Osteoblast (primary cell): ENCODE measurements around the gene ZDHHC3. TPM values are rescaled to one million over a fixed set of nuclear protein-coding genes. Genes with fewer than 3 reads are reported as not detected.

Source experiments
- DNase-seq: peaks from one replicate; pipeline ENCODE4 v3.0.0; 2011; ENCODE audit warnings: low spot score, mixed read lengths; ENCODE audit not compliant: insufficient read length; ENCODE audit errors: missing footprints
- H2AFZ ChIP-seq: 2 replicates; pipeline ENCODE4 v1.6.0; 2011; ENCODE audit warnings: mild to moderate bottlenecking, low read length
- H3K27ac ChIP-seq: 2 replicates; pipeline ENCODE4 v1.5.1; 2011; ENCODE audit warnings: mild to moderate bottlenecking, low read depth, low read length, moderate library complexity
- H3K27me3 ChIP-seq: 2 replicates; pipeline ENCODE4 v1.6.0; 2012; ENCODE audit warnings: mild to moderate bottlenecking, control low read depth, inconsistent platforms, low read length, moderate library complexity; ENCODE audit not compliant: insufficient read depth
- H3K36me3 ChIP-seq: 2 replicates; pipeline ENCODE4 v1.5.1; 2011; ENCODE audit warnings: mild to moderate bottlenecking, low read length, control low read depth, moderate library complexity; ENCODE audit not compliant: insufficient read depth
- H3K4me1 ChIP-seq: 2 replicates; pipeline ENCODE4 v1.5.1; 2011; ENCODE audit warnings: mild to moderate bottlenecking, low read length, control low read depth, moderate library complexity; ENCODE audit not compliant: insufficient read depth
- H3K4me2 ChIP-seq: 2 replicates; pipeline ENCODE4 v1.6.0; 2011; ENCODE audit warnings: mild to moderate bottlenecking, low read length; ENCODE audit not compliant: insufficient read depth
- H3K4me3 ChIP-seq: fragments of 200-600 bp; sonication (generic); 3 replicates; pipeline ENCODE4 v1.5.1; 2012; ENCODE audit warnings: mild to moderate bottlenecking, low read length, inconsistent platforms; ENCODE audit not compliant: insufficient read depth
- H3K79me2 ChIP-seq: 2 replicates; pipeline ENCODE4 v1.6.0; 2012; ENCODE audit warnings: mild to moderate bottlenecking, low read length, control low read depth, inconsistent platforms; ENCODE audit not compliant: insufficient read depth
- H3K9me3 ChIP-seq: 2 replicates; pipeline ENCODE4 v1.5.1; 2011; ENCODE audit warnings: low read depth, low read length, control low read depth
- H4K20me1 ChIP-seq: 2 replicates; pipeline ENCODE4 v1.6.0; 2012; ENCODE audit warnings: mild to moderate bottlenecking, low read length, control low read depth; ENCODE audit not compliant: insufficient read depth
- total RNA-seq: library from RNA; depleted of rRNA; stranded (reverse); fragments of >200 nt; gene quantifications from 2 replicates; pipeline ENCODE4 v1.2.3, GENCODE V29; 2012
- TF ChIP-seq, protein P1 (sequence below): IDR thresholded peaks from 2 replicates; pipeline ENCODE4 v1.5.1; 2011; ENCODE audit warnings: mild to moderate bottlenecking, low read depth, low read length, moderate library complexity; ENCODE audit errors: extremely low read depth

ZDHHC3 gene
- total RNA-seq, 1 donor = 61.2 TPM

DNA sequence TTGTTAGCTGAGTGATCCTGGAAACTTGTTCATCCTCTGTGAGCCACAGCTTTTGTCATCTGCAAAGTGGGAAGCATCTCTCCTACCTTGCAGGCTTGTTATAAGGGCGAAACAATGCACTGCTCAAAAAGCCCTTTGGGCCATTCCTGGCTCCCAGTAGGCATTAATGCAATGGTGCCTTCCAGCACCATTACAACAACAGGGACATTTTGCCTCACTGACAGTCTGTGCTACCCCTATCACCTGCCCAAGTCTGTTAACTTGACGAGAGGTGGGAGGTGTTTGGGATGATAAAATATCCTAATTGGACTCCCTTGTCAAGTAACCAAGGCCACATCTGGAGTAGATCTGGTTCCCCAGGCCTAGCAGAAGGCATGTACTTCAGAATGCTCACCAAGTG is 44.2 kb downstream of the ZDHHC3 start:
- H3K36me3 ChIP-seq = peaks cover 17% of the 10 kb centered on the region

DNA sequence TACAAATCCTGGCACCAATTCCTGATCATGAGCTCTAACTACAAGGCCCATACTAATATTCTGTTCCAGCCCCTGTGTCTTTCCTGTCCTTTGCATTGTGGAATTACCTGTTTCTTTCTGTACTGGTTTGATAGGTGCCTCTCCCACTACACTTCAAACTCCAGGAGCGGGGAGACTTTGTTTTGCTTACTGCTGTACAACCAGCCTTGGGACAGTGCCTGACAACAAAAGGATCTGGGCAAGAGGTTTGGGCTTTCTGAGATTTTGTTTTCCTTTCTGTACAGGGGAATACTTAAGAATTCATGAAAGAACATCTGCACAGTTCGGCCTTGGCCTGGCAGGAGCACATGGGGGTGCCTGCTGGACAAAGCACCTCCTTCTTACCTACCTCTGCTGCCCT is 45.1 kb downstream of the ZDHHC3 start:
- Histone ChIP-seq H4K20me1 (no peaks in the 10 kb centered on the region), H3K4me1 (no peaks in the 10 kb centered on the region), H3K79me2 (peaks cover 3% of the 10 kb centered on the region), H3K4me2 (no peak overlapping the region), H3K4me3 (no peak overlapping the region), H3K36me3 (peaks cover 17% of the 10 kb centered on the region), H3K9me3 (no peaks in the 10 kb centered on the region), H3K27me3 (no peaks in the 10 kb centered on the region), H2AFZ (no peak overlapping the region), H3K27ac (no peak overlapping the region)
- DNase-seq = no peak
- TF ChIP-seq, protein P1, sequence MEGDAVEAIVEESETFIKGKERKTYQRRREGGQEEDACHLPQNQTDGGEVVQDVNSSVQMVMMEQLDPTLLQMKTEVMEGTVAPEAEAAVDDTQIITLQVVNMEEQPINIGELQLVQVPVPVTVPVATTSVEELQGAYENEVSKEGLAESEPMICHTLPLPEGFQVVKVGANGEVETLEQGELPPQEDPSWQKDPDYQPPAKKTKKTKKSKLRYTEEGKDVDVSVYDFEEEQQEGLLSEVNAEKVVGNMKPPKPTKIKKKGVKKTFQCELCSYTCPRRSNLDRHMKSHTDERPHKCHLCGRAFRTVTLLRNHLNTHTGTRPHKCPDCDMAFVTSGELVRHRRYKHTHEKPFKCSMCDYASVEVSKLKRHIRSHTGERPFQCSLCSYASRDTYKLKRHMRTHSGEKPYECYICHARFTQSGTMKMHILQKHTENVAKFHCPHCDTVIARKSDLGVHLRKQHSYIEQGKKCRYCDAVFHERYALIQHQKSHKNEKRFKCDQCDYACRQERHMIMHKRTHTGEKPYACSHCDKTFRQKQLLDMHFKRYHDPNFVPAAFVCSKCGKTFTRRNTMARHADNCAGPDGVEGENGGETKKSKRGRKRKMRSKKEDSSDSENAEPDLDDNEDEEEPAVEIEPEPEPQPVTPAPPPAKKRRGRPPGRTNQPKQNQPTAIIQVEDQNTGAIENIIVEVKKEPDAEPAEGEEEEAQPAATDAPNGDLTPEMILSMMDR = no peak

More for the DNA sequence above, 44.2 kb downstream of the ZDHHC3 start:
- Histone ChIP-seq H3K27me3 (no peaks in the 10 kb centered on the region), H3K4me1 (no peaks in the 10 kb centered on the region), H2AFZ (no peak overlapping the region), H3K4me3 (no peak overlapping the region), H3K79me2 (peaks cover 3% of the 10 kb centered on the region), H3K9me3 (no peaks in the 10 kb centered on the region), H4K20me1 (no peaks in the 10 kb centered on the region), H3K27ac (no peak overlapping the region), H3K4me2 (no peak overlapping the region)
- TF ChIP-seq, protein P1 = no peak
- DNase-seq = no peak

DNA sequence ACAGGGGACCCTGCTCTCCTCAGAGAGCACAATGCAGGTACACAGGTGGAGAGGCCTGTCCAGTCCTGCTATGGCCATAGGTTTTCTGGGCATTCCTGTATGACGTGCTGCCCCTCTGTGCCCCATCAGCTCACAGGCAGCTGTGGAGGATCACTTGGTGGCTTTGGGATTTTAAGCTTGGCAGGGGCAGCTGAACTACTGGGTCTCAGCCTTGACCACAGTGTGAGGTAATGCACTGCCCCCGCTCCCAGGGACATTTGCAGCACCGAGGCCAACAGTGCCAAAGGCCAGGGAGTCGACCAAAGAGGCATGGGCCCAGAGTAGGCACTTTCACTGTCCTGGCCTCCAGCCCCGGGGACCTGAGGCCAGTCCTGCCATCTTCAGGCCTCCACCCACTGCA is 46.2 kb downstream of the ZDHHC3 start:
- Histone ChIP-seq H3K4me3 (no peak overlapping the region), H2AFZ (no peak overlapping the region), H3K4me1 (no peaks in the 10 kb centered on the region), H3K79me2 (no peaks in the 10 kb centered on the region), H3K27ac (no peak overlapping the region), H3K9me3 (no peaks in the 10 kb centered on the region), H4K20me1 (no peaks in the 10 kb centered on the region), H3K4me2 (no peak overlapping the region), H3K27me3 (no peaks in the 10 kb centered on the region), H3K36me3 (peaks cover 22% of the 10 kb centered on the region)
- TF ChIP-seq, protein P1 = no peak
- DNase-seq = no peak

DNA sequence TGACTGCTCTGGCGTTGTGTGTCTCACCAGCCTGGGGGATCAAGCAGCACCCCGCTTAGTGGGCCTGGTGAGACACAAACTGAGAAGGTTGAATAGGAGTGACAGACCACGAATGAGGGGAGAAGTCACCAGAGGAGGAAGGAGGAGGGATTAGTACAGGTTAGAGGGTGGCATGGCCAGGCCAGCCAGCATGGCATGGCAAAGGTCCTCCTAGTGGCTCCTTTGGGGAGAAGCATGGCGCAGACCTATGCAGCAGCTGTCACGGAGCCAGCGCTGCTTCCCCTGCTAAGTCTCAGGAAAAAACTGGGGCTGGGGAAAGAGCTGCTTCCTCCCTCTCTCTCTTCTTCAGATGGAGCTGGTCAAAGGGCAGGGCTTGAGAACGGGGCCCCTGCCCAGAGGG is 48.6 kb downstream of the ZDHHC3 start:
- TF ChIP-seq, protein P1 = no peak
- no peak overlapping the region for H2AFZ ChIP-seq
- no peaks in the 10 kb centered on the region for H4K20me1 ChIP-seq

More for the DNA sequence above, 48.6 kb downstream of the ZDHHC3 start:
- H3K4me1 ChIP-seq = no peaks in the 10 kb centered on the region
- no peak overlapping the region for H3K27ac ChIP-seq
- H3K9me3 ChIP-seq = no peaks in the 10 kb centered on the region
- H3K27me3 ChIP-seq = no peaks in the 10 kb centered on the region
- H3K4me3 ChIP-seq = no peak overlapping the region
- H3K36me3 ChIP-seq = peaks cover 17% of the 10 kb centered on the region
- DNase-seq = no peak
- H3K4me2 ChIP-seq = no peak overlapping the region
- no peaks in the 10 kb centered on the region for H3K79me2 ChIP-seq
